ENCODE results near the gene GDF10. TPM values are rescaled to one million over a fixed set of nuclear protein-coding genes. Genes with fewer than 3 reads are reported as not detected.

The GDF10 gene
- total and polyA plus RNA-seq, 9 of the 15 experiments (the other 6 are each of a cell fraction or from before 2014, with no cell fraction given) = 0.03 to 0.20 (median 0.11) TPM; not detected in 6

DNA sequence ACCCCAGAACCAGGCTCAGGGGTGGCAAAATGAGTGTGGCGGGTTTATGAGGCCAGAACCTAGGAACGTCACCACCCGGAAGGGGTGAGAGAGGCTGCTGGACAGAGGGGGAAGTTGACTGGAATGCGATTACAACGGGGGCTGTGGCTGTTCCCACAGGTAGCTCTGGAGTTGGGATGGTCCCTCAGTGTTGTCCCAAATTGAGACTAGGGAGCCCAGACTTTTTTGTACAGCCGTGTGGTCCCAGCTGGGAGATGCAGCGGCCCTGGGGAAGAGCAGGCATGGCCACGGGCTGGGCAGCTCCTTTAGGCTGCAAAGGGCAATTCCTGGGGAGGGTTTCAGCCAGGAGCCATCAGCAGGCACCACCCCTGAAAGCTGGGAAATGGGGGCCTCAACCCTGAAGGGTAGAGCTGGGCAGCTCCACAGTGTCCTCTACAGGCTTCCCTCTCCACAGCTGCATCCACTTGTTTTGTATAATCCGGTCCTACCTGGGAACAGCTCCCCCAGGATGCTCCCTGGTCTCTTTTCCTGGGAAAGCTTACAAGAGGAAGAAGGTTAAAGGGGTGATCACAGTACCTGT is 11.0 kb upstream of the GDF10 start:
- POLR2A ChIA-PET = interaction anchor here (0.6 to 0.7 kb wide), 4 partner anchors 25 to 187 kb away, joined by 3 to 4 read pairs (median 3); no protein-coding TSS in a partner anchor
- DNase-seq (ENCODE audit: extremely low read depth in 1 of 4, low spot score in 3 of 4) = no peak
- no peak overlapping the region for H3K9ac ChIP-seq (ENCODE audit: insufficient read depth in 1 of 2, low read depth in 2 of 2, low read length in 2 of 2)
- TF ChIP-seq, protein P1, sequence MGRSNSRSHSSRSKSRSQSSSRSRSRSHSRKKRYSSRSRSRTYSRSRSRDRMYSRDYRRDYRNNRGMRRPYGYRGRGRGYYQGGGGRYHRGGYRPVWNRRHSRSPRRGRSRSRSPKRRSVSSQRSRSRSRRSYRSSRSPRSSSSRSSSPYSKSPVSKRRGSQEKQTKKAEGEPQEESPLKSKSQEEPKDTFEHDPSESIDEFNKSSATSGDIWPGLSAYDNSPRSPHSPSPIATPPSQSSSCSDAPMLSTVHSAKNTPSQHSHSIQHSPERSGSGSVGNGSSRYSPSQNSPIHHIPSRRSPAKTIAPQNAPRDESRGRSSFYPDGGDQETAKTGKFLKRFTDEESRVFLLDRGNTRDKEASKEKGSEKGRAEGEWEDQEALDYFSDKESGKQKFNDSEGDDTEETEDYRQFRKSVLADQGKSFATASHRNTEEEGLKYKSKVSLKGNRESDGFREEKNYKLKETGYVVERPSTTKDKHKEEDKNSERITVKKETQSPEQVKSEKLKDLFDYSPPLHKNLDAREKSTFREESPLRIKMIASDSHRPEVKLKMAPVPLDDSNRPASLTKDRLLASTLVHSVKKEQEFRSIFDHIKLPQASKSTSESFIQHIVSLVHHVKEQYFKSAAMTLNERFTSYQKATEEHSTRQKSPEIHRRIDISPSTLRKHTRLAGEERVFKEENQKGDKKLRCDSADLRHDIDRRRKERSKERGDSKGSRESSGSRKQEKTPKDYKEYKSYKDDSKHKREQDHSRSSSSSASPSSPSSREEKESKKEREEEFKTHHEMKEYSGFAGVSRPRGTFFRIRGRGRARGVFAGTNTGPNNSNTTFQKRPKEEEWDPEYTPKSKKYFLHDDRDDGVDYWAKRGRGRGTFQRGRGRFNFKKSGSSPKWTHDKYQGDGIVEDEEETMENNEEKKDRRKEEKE (IDR thresholded peaks at IDR 0.05; ENCODE audit: borderline replicate concordance in 1 of 2, control insufficient read depth in 1 of 2, low read depth in 2 of 2, low read length in 1 of 2) = no peak
- TF ChIP-seq DDX20 (tag; IDR thresholded peaks at IDR 0.05; ENCODE audit: low read depth) = no peak
- no peak for TF ChIP-seq SOX6 (IDR thresholded peaks at IDR 0.05)
- no peak for TF ChIP-seq ELK3 (CRISPR knock-in tag; IDR thresholded peaks at IDR 0.05)
- TF ChIP-seq, protein P2, sequence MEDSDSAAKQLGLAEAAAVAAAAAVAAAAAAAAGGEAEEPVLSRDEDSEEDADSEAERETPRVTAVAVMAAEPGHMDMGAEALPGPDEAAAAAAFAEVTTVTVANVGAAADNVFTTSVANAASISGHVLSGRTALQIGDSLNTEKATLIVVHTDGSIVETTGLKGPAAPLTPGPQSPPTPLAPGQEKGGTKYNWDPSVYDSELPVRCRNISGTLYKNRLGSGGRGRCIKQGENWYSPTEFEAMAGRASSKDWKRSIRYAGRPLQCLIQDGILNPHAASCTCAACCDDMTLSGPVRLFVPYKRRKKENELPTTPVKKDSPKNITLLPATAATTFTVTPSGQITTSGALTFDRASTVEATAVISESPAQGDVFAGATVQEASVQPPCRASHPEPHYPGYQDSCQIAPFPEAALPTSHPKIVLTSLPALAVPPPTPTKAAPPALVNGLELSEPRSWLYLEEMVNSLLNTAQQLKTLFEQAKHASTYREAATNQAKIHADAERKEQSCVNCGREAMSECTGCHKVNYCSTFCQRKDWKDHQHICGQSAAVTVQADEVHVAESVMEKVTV (CRISPR knock-in tag; IDR thresholded peaks at IDR 0.05) = no peak
- no peak for TF ChIP-seq WHSC1 (IDR thresholded peaks at IDR 0.05; ENCODE audit: low read length)
- no peak for TF ChIP-seq CAMTA2 (CRISPR knock-in tag; conservative IDR thresholded peaks at IDR 0.05)
- no peak for TF ChIP-seq NBN (IDR thresholded peaks at IDR 0.05; ENCODE audit: low read depth)
- TF ChIP-seq TBP (optimal IDR thresholded peaks at IDR 0.05; ENCODE audit: low read depth, low read length) = no peak
- TF ChIP-seq, protein P3, sequence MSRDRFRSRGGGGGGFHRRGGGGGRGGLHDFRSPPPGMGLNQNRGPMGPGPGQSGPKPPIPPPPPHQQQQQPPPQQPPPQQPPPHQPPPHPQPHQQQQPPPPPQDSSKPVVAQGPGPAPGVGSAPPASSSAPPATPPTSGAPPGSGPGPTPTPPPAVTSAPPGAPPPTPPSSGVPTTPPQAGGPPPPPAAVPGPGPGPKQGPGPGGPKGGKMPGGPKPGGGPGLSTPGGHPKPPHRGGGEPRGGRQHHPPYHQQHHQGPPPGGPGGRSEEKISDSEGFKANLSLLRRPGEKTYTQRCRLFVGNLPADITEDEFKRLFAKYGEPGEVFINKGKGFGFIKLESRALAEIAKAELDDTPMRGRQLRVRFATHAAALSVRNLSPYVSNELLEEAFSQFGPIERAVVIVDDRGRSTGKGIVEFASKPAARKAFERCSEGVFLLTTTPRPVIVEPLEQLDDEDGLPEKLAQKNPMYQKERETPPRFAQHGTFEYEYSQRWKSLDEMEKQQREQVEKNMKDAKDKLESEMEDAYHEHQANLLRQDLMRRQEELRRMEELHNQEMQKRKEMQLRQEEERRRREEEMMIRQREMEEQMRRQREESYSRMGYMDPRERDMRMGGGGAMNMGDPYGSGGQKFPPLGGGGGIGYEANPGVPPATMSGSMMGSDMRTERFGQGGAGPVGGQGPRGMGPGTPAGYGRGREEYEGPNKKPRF (IDR thresholded peaks at IDR 0.05; ENCODE audit: low read depth, low read length) = no peak
- no peak for TF ChIP-seq THRAP3 (IDR thresholded peaks at IDR 0.05; ENCODE audit: borderline replicate concordance)
- no peak for TF ChIP-seq ZNF764 (CRISPR knock-in tag; IDR thresholded peaks at IDR 0.05; ENCODE audit: low read depth)
- TF ChIP-seq PHB2 (IDR thresholded peaks at IDR 0.05; ENCODE audit: low read depth) = no peak

More for the DNA sequence above, 11.0 kb upstream of the GDF10 start:
- Histone ChIP-seq H3K79me2 (ENCODE audit: control insufficient read depth, insufficient read depth, low read length) (no peaks in the 10 kb centered on the region), H4K20me1 (replicated peaks; ENCODE audit: control insufficient read depth, insufficient read depth, low read length) (0 out of 2 replicates have a peak, but pooled peaks cover 10% of the 10 kb centered on the region), H3K4me3 (no peak overlapping the region), H3K9me1 (ENCODE audit: control insufficient read depth, insufficient read depth, low read length) (no peaks in the 10 kb centered on the region), H3K27ac (ENCODE audit: extremely low read depth, low read depth, low read length) (no peak overlapping the region), H2AFZ (ENCODE audit: low read depth, low read length) (no peak overlapping the region), H3K4me2 (ENCODE audit: insufficient read depth, low read length) (no peak overlapping the region), H3K4me1 (replicated peaks in 1 of 2; ENCODE audit: control insufficient read depth in 2 of 2, insufficient read depth in 2 of 2, low read length in 2 of 2) (no peaks in the 10 kb centered on the region; a peak in 1 of 5 replicates), H3K9me3 (replicated peaks; ENCODE audit: control insufficient read depth, insufficient read depth, low read depth, low read length) (no peaks in the 10 kb centered on the region), H3K27me3 (ENCODE audit: control insufficient read depth in 2 of 2, insufficient read depth in 2 of 2, low read length in 2 of 2) (peaks cover 10 to 59% of the 10 kb centered on the region in 2 experiments), H3K36me3 (ENCODE audit: control insufficient read depth, insufficient read depth, low read length) (no peaks in the 10 kb centered on the region)
- FAIRE-seq (no peak), ATAC-seq (no peak)
- CTCF ChIA-PET (ENCODE audit: low intra/inter-chr PET ratio) = no interaction called here
- intact Hi-C loops (cut with micrococcal nuclease) = no loop called here
- BruUV-seq (replicated peaks) = no TSS peak
- WGBS (ENCODE audit: insufficient coverage, low coverage, missing lambda C conversion rate) = 1% methylated on average over 9 of the region's 9 CpGs
- in situ Hi-C loops (cut with MboI) = no loop called here

Measured in K562 (cell line).